GM19025 (cell line): Measurements from ENCODE around the gene EHD1.

Experiments
- ATAC-seq: cut with Tn5 transposase; IDR thresholded peaks from one replicate; pipeline ENCODE4 v1.9.1; 2021; ENCODE audit warnings: mild to moderate bottlenecking, low read depth, moderate library complexity; ENCODE audit not compliant: unreplicated experiment

Gene EHD1

GRCh38 chr11:64891880-64892279 lies 13.5 kb upstream of the EHD1 start:
- ATAC-seq: no peak

GRCh38 chr11:64891215-64891848 lies 12.9 kb upstream of the EHD1 start:
- no peak for ATAC-seq

- no peak for ATAC-seq
These were observed 12.1 kb upstream of the EHD1 start for GRCh38 chr11:64890522-64890939.

- ATAC-seq: no peak
These were observed 10.5 kb upstream of the EHD1 start for GRCh38 chr11:64888729-64889511.

GRCh38 chr11:64888406-64888728 lies 9.9 kb upstream of the EHD1 start:
- ATAC-seq: no peak

- peak; percentile 67 for ATAC-seq
These were observed 9.5 kb upstream of the EHD1 start for GRCh38 chr11:64887757-64888405.

- ATAC-seq: no peak
These were observed 8.9 kb upstream of the EHD1 start for GRCh38 chr11:64887234-64887756.

GRCh38 chr11:64885367-64886286 lies 7.2 kb upstream of the EHD1 start:
- no peak for ATAC-seq

- no peak for ATAC-seq
These were observed 5.6 kb upstream of the EHD1 start for GRCh38 chr11:64884019-64884418.

- no peak for ATAC-seq
These were observed 5.2 kb upstream of the EHD1 start for GRCh38 chr11:64883575-64883974.

- no peak for ATAC-seq
These were observed 3.8 kb upstream of the EHD1 start for GRCh38 chr11:64882243-64882642.

GRCh38 chr11:64881476-64881875 lies 3.1 kb upstream of the EHD1 start:
- ATAC-seq: no peak

GRCh38 chr11:64880240-64881001 lies 2.0 kb upstream of the EHD1 start:
- no peak for ATAC-seq

GRCh38 chr11:64879244-64879900 lies 951 bp upstream of the EHD1 start:
- no peak for ATAC-seq

- no peak for ATAC-seq
These were observed 263 bp downstream of the EHD1 start for GRCh38 chr11:64878223-64878493.

GRCh38 chr11:64877390-64878222 lies 815 bp downstream of the EHD1 start:
- ATAC-seq: no peak

GRCh38 chr11:64876835-64877341 lies 1.5 kb downstream of the EHD1 start:
- ATAC-seq: no peak

GRCh38 chr11:64876229-64876750 lies 2.1 kb downstream of the EHD1 start:
- no peak for ATAC-seq
